H4 (cell line): ENCODE measurements around the gene WWTR1. TPM values are rescaled to one million over a fixed set of nuclear protein-coding genes. Genes with fewer than 3 reads are reported as not detected.

Experiments used
- DNase-seq: peaks from one replicate; pipeline ENCODE4 v3.0.0-alpha.2; 2015; ENCODE audit warnings: low spot score
- total RNA-seq: library from RNA; depleted of rRNA; stranded (reverse); fragments of >200 nt; shearing (Covaris generic); gene quantifications from 2 replicates; pipeline ENCODE4 v1.2.3, GENCODE V29; 2014

WWTR1 gene
- total RNA-seq, 1 experiment from 2014 or later = 47.4 TPM

DNA sequence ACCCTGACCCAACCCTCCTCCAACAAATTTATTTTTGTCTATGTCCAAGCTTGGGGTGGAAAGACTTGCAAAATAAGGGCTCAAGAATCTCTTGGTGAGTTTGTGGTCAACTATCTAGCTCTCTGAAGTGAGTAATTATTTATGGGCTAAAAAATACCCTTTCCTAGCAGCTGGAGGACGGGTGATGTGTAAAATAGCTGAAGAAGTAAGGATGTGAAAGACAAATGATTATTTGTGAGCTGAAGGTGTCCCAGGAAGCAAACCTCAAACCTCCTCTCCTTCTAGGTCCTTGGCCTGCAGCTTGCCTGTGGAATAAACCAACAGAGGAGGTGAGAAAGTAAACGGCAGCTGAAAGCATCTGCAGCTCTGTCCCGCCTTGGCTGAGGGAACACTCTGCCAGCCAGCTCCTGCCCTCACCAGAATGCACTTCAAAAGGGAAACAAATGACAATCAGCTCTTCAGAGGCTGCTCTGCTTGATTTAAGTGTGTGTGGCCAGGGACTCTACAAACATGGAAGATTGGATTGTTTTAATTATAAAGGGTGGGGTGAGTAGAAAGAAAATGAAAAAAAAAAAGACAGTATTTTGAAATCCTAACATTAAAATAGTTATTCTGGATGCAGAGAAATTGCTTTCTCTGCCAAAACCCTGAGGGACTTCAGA lies 123.0 kb downstream of the WWTR1 start:
- peak; percentile 72 for DNase-seq

- DNase-seq = no peak
Measured at GRCh38 chr3:149534082-149534481, 123.7 kb downstream of the WWTR1 start.

DNA sequence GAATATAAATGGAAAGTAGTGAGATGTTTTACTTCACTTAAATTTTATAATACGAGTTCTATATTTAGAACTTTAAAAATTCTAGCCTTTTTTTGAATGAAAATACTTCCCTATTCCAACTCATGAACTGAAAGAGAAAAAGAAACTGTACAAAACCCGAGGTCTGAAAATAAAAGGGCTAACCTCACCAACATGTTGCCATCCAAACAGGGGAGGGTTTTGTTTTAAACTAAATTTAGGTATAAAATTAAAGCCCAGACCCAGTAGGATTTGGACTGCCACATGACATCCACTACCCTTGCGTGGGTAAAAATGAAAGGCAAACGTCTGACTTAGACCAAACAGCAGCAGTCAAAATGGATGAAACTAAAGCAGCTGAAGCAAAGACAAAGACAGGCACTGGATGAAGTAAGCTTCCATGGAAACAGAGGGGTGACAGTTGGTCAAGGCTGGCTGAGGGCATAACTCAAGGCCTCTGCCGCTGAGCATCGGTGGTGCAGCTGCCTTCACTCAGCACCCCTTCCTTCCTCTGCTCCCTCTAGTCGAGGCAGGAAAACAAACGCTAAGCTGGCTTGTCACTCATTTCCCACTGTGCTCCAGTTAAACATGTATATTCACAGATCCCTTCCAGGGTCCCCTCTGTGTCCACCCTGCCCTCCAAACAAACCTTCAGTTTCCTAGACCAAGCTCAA lies 125.2 kb downstream of the WWTR1 start:
- no peak for DNase-seq

DNA sequence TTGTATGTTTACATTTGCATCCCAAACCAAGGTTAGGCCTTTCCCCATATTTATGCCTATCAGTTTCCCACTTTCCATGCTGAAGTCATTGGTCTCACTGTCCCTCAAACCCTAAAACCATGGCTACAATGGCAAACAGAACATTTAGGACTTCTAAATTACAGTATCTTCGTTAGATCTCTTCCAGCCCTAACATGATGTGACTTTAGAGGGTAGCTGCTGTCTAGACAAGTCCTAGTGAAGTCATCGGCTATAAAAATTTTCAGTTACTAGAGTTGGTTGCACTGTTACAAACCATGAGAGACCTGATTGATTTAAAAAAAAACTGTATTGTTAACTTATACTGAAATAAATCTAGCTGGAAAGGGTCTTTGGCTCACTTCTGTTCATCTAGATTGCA lies 128.7 kb downstream of the WWTR1 start:
- no peak for DNase-seq

DNA sequence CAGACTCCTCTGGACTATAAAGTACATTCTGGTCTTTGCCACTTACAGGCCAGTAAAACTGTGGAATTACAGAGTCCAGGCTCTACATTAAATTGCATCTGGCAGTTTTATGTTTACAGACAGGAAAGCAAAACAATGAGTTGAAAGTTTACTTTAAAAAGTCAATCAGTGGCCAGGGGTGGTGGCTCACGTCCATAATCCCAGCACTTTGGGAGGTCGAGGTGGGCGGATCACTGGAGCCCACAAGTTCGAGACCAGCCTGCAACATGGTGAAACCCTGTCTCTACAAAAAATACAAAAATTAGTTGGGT lies 129.5 kb downstream of the WWTR1 start:
- DNase-seq = peak; percentile 35

GRCh38 chr3:149527531-149528339 lies 130.1 kb downstream of the WWTR1 start:
- no peak for DNase-seq

GRCh38 chr3:149523512-149524299 lies 134.1 kb downstream of the WWTR1 start:
- DNase-seq = no peak

- DNase-seq = no peak
Measured at GRCh38 chr3:149519912-149520311, 137.9 kb downstream of the WWTR1 start.

DNA sequence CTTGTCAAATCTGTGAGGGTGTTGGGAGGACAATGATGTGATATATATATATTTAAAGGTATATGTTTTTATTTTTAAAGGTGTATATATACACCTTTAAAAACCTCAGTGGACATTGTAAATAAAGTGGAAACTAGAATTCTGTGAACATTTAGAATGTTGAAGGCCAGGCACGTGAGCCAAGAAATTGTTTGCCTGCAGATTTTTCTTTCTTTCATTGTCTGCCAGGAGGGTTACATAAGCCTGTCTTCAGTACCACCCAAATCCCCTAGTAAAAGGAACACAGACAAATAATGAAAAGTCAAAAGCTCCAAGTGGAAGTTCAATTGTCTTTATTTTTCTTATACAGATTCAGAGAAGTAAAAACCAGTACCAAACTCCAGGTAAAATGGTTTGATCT lies 140.9 kb downstream of the WWTR1 start:
- no peak for DNase-seq

DNA sequence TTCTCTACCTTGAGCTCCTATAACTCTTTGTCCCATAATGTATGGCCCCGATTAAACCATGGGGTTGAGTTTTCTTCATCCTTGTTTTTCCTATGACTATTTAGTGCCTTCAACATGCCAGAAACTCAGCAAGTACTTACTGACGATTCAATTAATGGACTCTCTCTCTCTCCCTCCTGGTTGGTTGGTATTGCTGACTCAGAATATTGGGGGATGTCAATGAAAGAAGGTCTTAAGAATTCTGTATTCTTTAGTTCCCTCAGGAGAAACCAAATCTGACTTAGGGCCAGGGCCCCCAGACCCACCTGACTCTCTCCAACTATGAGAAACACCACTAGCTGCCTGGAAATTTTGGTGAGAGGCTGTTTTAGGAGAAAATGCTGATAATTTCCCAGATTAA lies 142.6 kb downstream of the WWTR1 start:
- DNase-seq = no peak

GRCh38 chr3:149514471-149514870 lies 143.4 kb downstream of the WWTR1 start:
- DNase-seq = no peak

DNA sequence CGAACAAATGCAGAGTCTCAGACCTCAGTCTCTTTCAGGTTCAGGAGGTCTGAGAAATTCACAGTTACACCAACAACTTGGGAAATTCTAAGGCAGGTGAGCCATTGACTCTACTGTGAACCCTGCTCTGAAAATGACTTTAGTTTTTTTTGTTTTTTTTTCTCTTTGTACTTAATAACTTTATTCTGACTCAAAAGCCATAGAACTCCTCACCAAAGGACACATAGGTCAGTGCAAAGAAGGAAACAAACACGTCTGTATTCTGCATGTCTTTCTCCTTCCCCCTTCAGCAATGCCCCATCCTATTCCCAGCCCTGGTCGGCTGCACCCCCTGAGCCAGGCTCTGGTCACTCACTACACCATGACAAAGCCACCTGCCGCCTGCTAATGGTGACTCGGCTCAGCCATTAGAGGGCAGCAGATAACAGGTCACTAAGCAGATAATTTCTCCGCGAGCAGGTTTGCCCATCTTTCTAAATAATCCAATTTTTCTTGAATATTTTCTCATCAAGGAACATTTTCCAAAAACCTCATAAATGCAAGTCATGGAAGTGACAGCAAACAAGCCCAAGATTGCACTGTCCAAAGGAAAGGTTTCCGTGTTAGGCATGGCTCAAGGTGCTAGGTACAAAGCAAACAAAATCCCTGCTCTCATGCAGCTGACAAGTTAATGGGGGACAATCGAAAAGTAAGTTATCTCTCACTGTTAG lies 145.6 kb downstream of the WWTR1 start:
- peak; percentile 72 for DNase-seq

GRCh38 chr3:149511040-149511626 lies 146.7 kb downstream of the WWTR1 start:
- DNase-seq = no peak

DNA sequence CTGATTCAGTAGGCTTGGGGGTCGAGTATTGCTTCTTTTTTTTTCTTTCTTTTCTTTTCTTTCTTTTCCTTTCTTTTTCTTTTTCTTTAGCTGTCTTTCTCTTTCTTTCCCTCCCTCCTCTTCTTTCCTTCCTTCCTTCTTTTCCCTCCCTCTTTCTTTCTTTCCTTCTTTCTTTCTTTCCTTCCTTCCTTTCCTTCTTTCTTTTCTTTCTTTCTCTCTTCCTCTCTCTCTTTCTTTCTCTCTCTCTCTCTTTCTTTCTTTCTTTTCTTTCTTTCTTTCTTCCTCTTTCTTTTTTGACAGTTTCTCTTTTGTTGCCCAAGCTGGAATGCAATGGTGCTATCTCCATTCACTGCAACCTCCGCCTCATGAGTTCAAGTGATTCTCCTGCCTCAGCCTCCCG lies 147.3 kb downstream of the WWTR1 start:
- DNase-seq = no peak

- DNase-seq = no peak
Measured at GRCh38 chr3:149509526-149509925, 148.3 kb downstream of the WWTR1 start.

DNA sequence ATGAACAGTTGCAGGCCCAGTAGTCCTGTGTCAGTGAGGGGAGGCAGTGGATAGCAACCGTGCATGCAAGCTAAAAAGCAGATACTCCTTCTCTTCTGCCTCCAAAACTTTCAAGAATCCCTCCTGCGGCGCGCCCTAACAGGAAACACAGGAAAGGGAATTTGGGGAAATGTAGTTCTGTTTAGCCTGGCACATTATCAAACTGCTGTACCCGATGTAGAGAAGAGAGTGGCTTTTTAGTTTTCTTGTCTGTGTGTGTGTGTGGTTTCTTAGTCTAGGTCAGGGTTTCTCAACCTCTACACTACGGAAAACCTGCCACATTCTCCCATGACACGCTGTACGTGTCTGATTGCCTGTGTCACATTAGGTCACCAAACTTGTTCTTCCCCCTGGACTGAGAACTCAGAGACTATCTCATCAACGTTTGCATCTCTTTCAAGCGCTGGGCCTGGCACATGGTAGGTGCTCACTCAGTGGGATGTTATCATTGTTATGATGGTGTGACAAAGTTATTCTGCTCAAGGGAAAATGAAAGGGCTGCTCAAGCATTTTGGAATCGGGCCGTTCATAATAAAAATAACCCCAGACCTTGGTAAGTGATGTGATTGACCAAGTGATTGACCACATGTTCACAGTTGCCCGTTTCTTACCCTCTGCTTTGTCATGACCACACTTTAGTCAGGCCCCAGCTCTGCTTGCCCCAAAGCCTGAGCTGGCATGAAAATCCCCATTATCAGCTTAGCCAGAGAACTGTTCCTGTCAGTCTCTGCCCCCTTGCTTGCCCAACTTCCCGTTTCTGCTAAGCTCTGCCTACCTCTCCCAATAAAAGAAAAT lies 150.1 kb downstream of the WWTR1 start:
- peak; percentile 71 for DNase-seq

GRCh38 chr3:149506965-149507364 lies 150.9 kb downstream of the WWTR1 start:
- no peak for DNase-seq

DNA sequence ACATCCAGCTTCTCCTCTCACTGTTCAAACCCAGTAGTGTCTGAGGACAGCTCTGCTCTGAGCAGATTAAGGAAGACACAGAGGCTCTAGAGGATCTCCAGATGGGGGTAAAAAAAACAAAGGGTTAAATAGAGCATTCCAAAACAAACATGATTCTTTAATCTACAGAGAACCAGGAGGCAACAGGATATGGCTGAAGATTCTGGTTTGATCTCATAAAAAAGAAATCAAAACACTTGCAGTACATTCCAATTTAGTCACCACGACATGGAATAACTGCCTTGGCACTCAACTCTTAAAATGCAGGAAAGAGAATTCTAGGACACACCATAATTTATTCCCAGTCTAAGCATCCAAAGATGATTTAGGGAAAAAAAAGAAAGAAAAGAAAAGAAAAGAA lies 151.3 kb downstream of the WWTR1 start:
- DNase-seq = no peak

DNA sequence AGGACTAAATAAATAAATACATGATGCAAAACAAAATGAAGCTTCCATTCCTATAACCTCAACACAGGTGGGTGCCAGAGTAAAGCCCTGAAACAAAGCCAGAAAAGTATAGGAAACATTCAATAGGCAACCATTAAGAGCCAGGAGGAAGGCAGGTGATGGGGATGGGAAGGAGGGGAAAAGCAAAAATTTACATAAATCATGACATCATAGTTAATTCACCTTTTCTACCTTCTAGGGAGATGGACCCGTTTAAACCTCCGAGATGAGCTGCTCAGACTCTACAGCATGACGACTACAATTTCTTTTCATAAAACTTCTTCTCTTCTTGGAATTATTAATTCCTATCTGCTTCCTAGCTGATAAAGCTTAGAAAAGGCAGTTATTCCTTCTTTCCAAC lies 155.4 kb downstream of the WWTR1 start:
- no peak for DNase-seq

GRCh38 chr3:149501524-149501923 lies 156.3 kb downstream of the WWTR1 start:
- no peak for DNase-seq
